K562 (cell line): Measurements from ENCODE around the gene DTNBP1. TPM values are rescaled to one million over a fixed set of nuclear protein-coding genes. Genes with fewer than 3 reads are reported as not detected.
A peak's percentile ranks its signal among the peaks of the same experiment; 100 is the strongest.

Source experiments
- CTBP1 ChIP-seq: fragments of 450-650 bp; IDR thresholded peaks from 2 replicates; pipeline ENCODE4 v1.6.1; 2016; ENCODE audit warnings: borderline replicate concordance
- GATA2 ChIP-seq: sonication (generic); formaldehyde crosslinking; IDR thresholded peaks from 2 replicates; pipeline ENCODE4 v1.4.0; 2020; ENCODE audit warnings: mild to moderate bottlenecking, missing genetic modification reagents
- GTF2F1 ChIP-seq: IDR thresholded peaks from 2 replicates; pipeline ENCODE4 v1.6.1; 2011; ENCODE audit warnings: low read depth, low read length, improper control_type of control experiment
- KLF16 ChIP-seq: IDR thresholded peaks from 2 replicates; pipeline ENCODE4 v1.6.1; 2016; ENCODE audit warnings: antibody characterized with exemption
- LCOR ChIP-seq: sonication (generic); formaldehyde crosslinking; IDR thresholded peaks from 2 replicates; pipeline ENCODE4 v1.8.0; 2022; ENCODE audit warnings: mild to moderate bottlenecking, missing genetic modification reagents
- MAFG ChIP-seq: fragments of 450-650 bp; conservative IDR thresholded peaks from 2 replicates; pipeline ENCODE4 v1.6.1; 2016; ENCODE audit warnings: missing genetic modification characterization, missing compliant biosample characterization
- MBD1 ChIP-seq: fragments of 250-450 bp; sonication (Bioruptor Pico); IDR thresholded peaks from 2 replicates; pipeline ENCODE4 v1.8.0; 2022; ENCODE audit warnings: inconsistent platforms
- NCOA1 ChIP-seq: fragments of 450-650 bp; IDR thresholded peaks from 2 replicates; pipeline ENCODE4 v1.6.1; 2016; ENCODE audit warnings: low read depth
- NR2C1 ChIP-seq, 2 experiments: fragments of 450-650 bp; IDR thresholded peaks; 2 replicates each; pipeline ENCODE4 v1.6.1; 2017; ENCODE audit warnings: mild to moderate bottlenecking in 2 of 2, antibody characterized with exemption in 1 of 2, inconsistent platforms in 1 of 2, missing compliant biosample characterization in 1 of 2, missing genetic modification characterization in 1 of 2
- NR2C2 ChIP-seq, 2 experiments: fragments of 200-800 bp in 1 of 2; sonication (Bioruptor generic) in 1 of 2; sonication (generic) in 1 of 2; formaldehyde crosslinking in 1 of 2; IDR thresholded peaks; 2 replicates each; pipeline versions ENCODE4 v1.6.1 to v1.8.0; 2016 to 2022; ENCODE audit warnings: mild to moderate bottlenecking in 1 of 2, missing compliant biosample characterization in 1 of 2, missing genetic modification characterization in 1 of 2, missing genetic modification reagents in 1 of 2
- SMARCA4 ChIP-seq: fragments of 450-650 bp; IDR thresholded peaks from 2 replicates; pipeline ENCODE4 v1.6.1; 2016
- SMARCE1 ChIP-seq: fragments of 450-650 bp; IDR thresholded peaks from 2 replicates; pipeline ENCODE4 v1.7.1; 2016; ENCODE audit warnings: mild to moderate bottlenecking
- SNIP1 ChIP-seq: fragments of 450-650 bp; IDR thresholded peaks from 2 replicates; pipeline ENCODE4 v1.7.1; 2017; ENCODE audit warnings: low read depth, mild to moderate bottlenecking
- TAF1 ChIP-seq: IDR thresholded peaks from 2 replicates; pipeline ENCODE4 v1.6.1; 2011; ENCODE audit warnings: mild to moderate bottlenecking, low read length, moderate library complexity; ENCODE audit not compliant: insufficient read depth, control insufficient read depth, severe bottlenecking; ENCODE audit errors: extremely low read depth
- polyA plus RNA-seq, 8 experiments: library from polyadenylated mRNA; depleted of rRNA in 4 of 8; stranded (reverse) in 5 of 8; unstranded in 3 of 8; fragments of >200 nt; fragmentation: Nextera tagmentation in 2 of 8; fragmentation: Illumina TruSeq in 1 of 8; extraction: Ambion mirVana in 2 of 8; extraction: Trizol in 1 of 8; gene quantifications; 2 replicates each; pipeline versions ENCODE4 v1.2.1 to v1.2.3, GENCODE V29; 2011 to 2014; ENCODE audit warnings: inconsistent platforms in 1 of 8, missing spikeins in 1 of 8
- total RNA-seq, 7 experiments: library from RNA; depleted of rRNA in 6 of 7; stranded (reverse); fragments of >200 nt in 6 of 7; fragmentation: Illumina TruSeq in 2 of 7; extraction: Trizol in 2 of 7; gene quantifications; 2 replicates each; pipeline versions ENCODE4 v1.2.1 to v1.2.3, GENCODE V29; 2011 to 2021; ENCODE audit warnings: low replicate concordance in 1 of 7
- TF ChIP-seq, protein P1 (sequence below): fragments of 200-400 bp; formaldehyde crosslinking; IDR thresholded peaks from 2 replicates; pipeline ENCODE4 v1.6.1; 2017; ENCODE audit warnings: mild to moderate bottlenecking, low read depth, low read length, moderate library complexity

The DTNBP1 gene
- total and polyA plus RNA-seq, 9 of the 15 experiments (the other 6 are each of a cell fraction or from before 2014, with no cell fraction given): 16.7 to 54.5 (median 21.4) TPM

GRCh38 chr6:15555101-15556038 lies 107.5 kb downstream of the DTNBP1 start (continued):
- TF ChIP-seq GTF2F1: no peak
- TF ChIP-seq CTBP1: peak; percentile 99
- TF ChIP-seq MBD1 (CRISPR knock-in tag): no peak
- no peak for TF ChIP-seq TAF1
- TF ChIP-seq SMARCE1: peak; percentile 91
- no peak for TF ChIP-seq NR2C2 (CRISPR knock-in tag; IDR thresholded peaks at IDR 0.05)
- peak; percentile 81 for TF ChIP-seq NR2C2 (tag; IDR thresholded peaks at IDR 0.05)
- peak; percentile 73; the same call in 1 of the 2 replicates for TF ChIP-seq KLF16
- peak; percentile 35; the same call in 1 of the 2 replicates for TF ChIP-seq GATA2
- no peak for TF ChIP-seq SNIP1
- TF ChIP-seq NCOA1: no peak; the same call in none of the 2 replicates
- TF ChIP-seq MAFG (tag): 0 out of 2 replicates have a peak, but pooled peaks have one; percentile 10
- peak; percentile 48; the same call in 1 of the 2 replicates for TF ChIP-seq NR2C1 (IDR thresholded peaks at IDR 0.05)
- peak; percentile 71 for TF ChIP-seq NR2C1 (tag; IDR thresholded peaks at IDR 0.05)
- TF ChIP-seq, protein P1, sequence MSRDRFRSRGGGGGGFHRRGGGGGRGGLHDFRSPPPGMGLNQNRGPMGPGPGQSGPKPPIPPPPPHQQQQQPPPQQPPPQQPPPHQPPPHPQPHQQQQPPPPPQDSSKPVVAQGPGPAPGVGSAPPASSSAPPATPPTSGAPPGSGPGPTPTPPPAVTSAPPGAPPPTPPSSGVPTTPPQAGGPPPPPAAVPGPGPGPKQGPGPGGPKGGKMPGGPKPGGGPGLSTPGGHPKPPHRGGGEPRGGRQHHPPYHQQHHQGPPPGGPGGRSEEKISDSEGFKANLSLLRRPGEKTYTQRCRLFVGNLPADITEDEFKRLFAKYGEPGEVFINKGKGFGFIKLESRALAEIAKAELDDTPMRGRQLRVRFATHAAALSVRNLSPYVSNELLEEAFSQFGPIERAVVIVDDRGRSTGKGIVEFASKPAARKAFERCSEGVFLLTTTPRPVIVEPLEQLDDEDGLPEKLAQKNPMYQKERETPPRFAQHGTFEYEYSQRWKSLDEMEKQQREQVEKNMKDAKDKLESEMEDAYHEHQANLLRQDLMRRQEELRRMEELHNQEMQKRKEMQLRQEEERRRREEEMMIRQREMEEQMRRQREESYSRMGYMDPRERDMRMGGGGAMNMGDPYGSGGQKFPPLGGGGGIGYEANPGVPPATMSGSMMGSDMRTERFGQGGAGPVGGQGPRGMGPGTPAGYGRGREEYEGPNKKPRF: no peak
- peak; percentile 85 for TF ChIP-seq SMARCA4
- peak; percentile 96 for TF ChIP-seq LCOR (CRISPR knock-in tag)
